ENCODE data around the gene SHISA6. TPM values are rescaled to one million over a fixed set of nuclear protein-coding genes. Genes with fewer than 3 reads are reported as not detected.

Gene SHISA6
- total RNA-seq, 4 donors from 2014 or later: 0.45 to 4.9 (median 3.3) TPM

DNA sequence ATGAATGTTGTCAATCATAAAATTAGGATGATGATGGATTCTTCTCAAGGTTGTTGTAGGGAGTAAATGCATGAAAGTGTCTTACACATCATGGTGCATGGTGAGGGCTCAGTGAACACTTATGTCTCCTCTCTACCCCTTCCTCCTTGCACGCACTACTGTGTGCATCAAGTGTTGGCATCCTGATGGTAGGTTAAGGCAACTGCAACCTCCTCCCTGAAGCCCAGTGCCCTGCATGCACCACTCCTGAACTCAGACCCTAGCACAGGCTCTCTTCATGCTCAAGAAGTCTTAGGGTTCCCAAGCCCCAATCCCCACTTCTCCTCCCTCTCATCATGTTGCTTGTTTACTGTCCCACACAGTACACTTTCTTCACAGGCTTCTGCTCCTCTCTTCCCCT, 251.5 kb downstream of the SHISA6 start:
- WGBS: 100% methylated on average over 1 of the region's 1 CpG
- H3K27me3 ChIP-seq: no peaks in the 10 kb centered on the region
- TF ChIP-seq POLR2A (IDR thresholded peaks at IDR 0.05) (no peak), EP300 (IDR thresholded peaks at IDR 0.05) (no peak), POLR2AphosphoS5 (IDR thresholded peaks at IDR 0.05) (no peak)
- TF ChIP-seq, protein P1, sequence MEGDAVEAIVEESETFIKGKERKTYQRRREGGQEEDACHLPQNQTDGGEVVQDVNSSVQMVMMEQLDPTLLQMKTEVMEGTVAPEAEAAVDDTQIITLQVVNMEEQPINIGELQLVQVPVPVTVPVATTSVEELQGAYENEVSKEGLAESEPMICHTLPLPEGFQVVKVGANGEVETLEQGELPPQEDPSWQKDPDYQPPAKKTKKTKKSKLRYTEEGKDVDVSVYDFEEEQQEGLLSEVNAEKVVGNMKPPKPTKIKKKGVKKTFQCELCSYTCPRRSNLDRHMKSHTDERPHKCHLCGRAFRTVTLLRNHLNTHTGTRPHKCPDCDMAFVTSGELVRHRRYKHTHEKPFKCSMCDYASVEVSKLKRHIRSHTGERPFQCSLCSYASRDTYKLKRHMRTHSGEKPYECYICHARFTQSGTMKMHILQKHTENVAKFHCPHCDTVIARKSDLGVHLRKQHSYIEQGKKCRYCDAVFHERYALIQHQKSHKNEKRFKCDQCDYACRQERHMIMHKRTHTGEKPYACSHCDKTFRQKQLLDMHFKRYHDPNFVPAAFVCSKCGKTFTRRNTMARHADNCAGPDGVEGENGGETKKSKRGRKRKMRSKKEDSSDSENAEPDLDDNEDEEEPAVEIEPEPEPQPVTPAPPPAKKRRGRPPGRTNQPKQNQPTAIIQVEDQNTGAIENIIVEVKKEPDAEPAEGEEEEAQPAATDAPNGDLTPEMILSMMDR (IDR thresholded peaks at IDR 0.05): no peak
- no peak overlapping the region for H3K27ac ChIP-seq
- H3K36me3 ChIP-seq: no peaks in the 10 kb centered on the region
- DNase-seq (ENCODE audit: low spot score in 2 of 2): no peak
- no peak overlapping the region for H3K4me3 ChIP-seq
- no peaks in the 10 kb centered on the region for H3K9me3 ChIP-seq
- no peaks in the 10 kb centered on the region for H3K4me1 ChIP-seq

DNA sequence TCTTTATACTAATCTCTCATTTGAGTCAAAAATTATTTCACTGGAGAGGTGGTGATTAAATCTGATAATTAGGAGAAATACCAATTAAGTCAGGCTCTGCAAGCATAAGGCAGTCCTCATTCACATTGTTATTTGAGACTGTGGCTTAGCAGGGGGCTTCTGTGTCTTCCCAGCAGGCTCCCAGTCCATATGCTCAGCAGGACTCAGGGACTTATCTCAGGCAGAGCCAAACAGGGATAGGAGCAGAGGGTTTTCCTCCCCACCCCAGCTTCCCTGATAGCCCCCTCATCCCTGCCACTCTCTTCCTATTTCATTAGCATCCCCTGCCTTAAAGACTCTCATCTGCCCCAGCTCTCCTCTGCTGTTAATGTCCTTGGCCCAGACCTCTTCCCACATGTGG, 252.9 kb downstream of the SHISA6 start:
- TF ChIP-seq POLR2A (IDR thresholded peaks at IDR 0.05) (no peak), POLR2AphosphoS5 (IDR thresholded peaks at IDR 0.05) (no peak), EP300 (IDR thresholded peaks at IDR 0.05) (no peak)
- TF ChIP-seq, protein P1 (IDR thresholded peaks at IDR 0.05): no peak
- Histone ChIP-seq H3K27ac (no peak overlapping the region), H3K4me3 (no peak overlapping the region), H3K27me3 (no peaks in the 10 kb centered on the region), H3K9me3 (no peaks in the 10 kb centered on the region), H3K36me3 (no peaks in the 10 kb centered on the region), H3K4me1 (no peaks in the 10 kb centered on the region)
- DNase-seq (ENCODE audit: low spot score in 2 of 2): no peak

DNA sequence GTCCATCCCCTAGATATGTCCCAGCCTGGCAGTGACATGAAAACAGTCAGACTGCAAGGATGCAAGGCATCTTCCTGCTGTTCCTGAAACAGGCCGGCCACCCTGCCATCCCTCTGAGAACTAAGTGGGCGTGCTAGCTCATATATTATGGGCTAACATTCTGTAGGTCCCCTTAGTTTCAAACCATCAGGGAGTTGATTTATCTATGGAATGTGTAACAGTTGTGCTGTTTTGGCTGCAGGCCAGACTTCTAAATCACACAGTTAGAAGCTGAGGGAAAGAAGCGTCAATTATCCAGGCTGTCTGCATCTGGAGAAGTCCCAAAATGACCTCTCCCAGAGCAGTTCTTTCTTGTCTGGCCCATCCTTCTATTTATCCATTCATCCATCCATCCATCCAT, 254.6 kb downstream of the SHISA6 start:
- no peaks in the 10 kb centered on the region for H3K9me3 ChIP-seq
- no peaks in the 10 kb centered on the region for H3K36me3 ChIP-seq
- 51% methylated on average over 3 of the region's 3 CpGs for WGBS
- H3K4me1 ChIP-seq: no peaks in the 10 kb centered on the region
- no peak overlapping the region for H3K4me3 ChIP-seq
- H3K27ac ChIP-seq: no peak overlapping the region
- H3K27me3 ChIP-seq: no peaks in the 10 kb centered on the region
- no peak for DNase-seq (ENCODE audit: low spot score in 2 of 2)
- TF ChIP-seq, protein P1 (IDR thresholded peaks at IDR 0.05): no peak
- TF ChIP-seq EP300 (IDR thresholded peaks at IDR 0.05) (no peak), POLR2AphosphoS5 (IDR thresholded peaks at IDR 0.05) (no peak), POLR2A (IDR thresholded peaks at IDR 0.05) (no peak)

DNA sequence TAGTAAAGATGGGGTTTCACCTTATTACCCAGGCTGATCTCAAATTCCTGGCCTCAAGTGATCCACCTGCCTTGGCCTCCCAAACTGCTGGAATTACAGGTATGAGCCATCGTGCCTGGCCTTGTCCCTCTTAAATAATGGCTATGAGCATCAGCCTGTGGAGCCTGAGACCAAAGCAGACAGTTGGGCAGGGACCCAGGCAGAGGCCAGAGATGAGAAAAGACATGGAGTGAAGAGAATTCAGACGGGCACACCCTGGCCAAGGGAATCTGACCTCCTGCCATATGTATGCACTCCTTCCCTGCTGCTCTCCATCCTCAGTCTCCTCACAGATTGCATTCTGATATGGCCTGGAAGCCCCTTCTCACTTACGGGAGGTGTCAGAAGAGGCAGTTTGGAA, 258.9 kb downstream of the SHISA6 start:
- Histone ChIP-seq H3K27ac (no peak overlapping the region), H3K4me3 (no peak overlapping the region), H3K36me3 (no peaks in the 10 kb centered on the region), H3K27me3 (no peaks in the 10 kb centered on the region), H3K9me3 (no peaks in the 10 kb centered on the region), H3K4me1 (no peaks in the 10 kb centered on the region)
- TF ChIP-seq, protein P1 (IDR thresholded peaks at IDR 0.05): no peak
- TF ChIP-seq EP300 (IDR thresholded peaks at IDR 0.05) (no peak), POLR2A (IDR thresholded peaks at IDR 0.05) (no peak)
- DNase-seq (ENCODE audit: low spot score in 2 of 2): no peak
- 47% methylated on average over 3 of the region's 3 CpGs for WGBS

DNA sequence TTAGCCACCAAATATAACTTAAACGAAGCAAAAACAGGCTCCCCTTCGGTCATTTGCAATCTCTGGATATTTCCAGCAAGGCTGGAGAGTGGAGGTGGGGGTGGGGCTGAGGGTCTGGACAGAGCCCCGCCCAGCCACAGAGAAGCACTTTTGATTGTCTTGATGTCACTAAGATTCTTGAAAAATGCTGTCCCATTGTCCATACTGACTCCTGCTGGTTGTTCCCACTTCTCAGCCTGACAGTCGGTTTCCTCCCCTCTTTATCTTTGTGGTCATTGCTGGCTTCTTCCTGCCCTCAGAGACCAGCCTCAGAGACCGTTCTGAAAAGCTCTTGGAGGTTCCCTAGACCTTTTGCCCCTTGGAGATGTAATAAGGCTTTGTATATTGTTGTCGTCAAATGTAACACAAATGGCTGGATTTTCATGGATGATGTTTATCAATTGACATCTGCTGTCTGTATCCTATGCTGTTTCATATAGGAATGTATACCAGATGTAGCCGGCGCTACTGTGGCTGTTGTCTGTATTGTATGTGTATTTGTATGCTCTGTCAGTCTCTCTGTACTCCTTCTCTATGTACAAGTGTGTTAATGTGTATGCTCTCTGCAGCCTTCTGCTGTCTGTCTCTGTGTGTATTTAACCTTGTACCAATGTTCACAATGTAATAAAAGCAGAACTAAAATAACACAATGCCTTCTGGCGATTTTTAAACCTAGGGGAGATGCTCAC, 262.5 kb downstream of the SHISA6 start:
- TF ChIP-seq POLR2A (IDR thresholded peaks at IDR 0.05) (no peak), POLR2AphosphoS5 (IDR thresholded peaks at IDR 0.05) (no peak), EP300 (IDR thresholded peaks at IDR 0.05) (no peak)
- TF ChIP-seq, protein P1 (IDR thresholded peaks at IDR 0.05): no peak
- WGBS: 62% methylated on average over 9 of the region's 9 CpGs
- Histone ChIP-seq H3K4me1 (no peaks in the 10 kb centered on the region), H3K4me3 (no peak overlapping the region), H3K27ac (no peak overlapping the region), H3K27me3 (no peaks in the 10 kb centered on the region), H3K9me3 (no peaks in the 10 kb centered on the region), H3K36me3 (no peaks in the 10 kb centered on the region)
- no peak for DNase-seq (ENCODE audit: low spot score in 2 of 2)
